Effector memory CD8-positive, alpha-beta T cell (primary cell): ENCODE results near the gene FEM1C.

Experiments used
- ATAC-seq: fragments of 150-1000 bp; cut with Tn5 transposase; replicated peaks from 2 replicates; pipeline ENCODE4 v1.10.0; 2021; ENCODE audit warnings: mild to moderate bottlenecking, moderate library complexity
- DNase-seq, 3 experiments: peaks; one replicate each; pipeline ENCODE4 v3.0.0; 2021
- H3K27ac Mint-ChIP-seq, 2 donors: one replicate each; pipeline ENCODE4 v1.8.0; 2022; ENCODE audit warnings: mild to moderate bottlenecking in 2 of 2, mixed read lengths in 2 of 2, moderate library complexity in 2 of 2
- H3K27me3 Mint-ChIP-seq, 2 donors: one replicate each; pipeline ENCODE4 v1.8.0; 2022; ENCODE audit warnings: mixed read lengths in 2 of 2
- H3K36me3 Mint-ChIP-seq: one replicate; pipeline ENCODE4 v1.8.0; 2022; ENCODE audit warnings: mild to moderate bottlenecking, moderate library complexity, mixed read lengths; ENCODE audit not compliant: insufficient read depth
- H3K4me1 Mint-ChIP-seq, 2 donors: one replicate each; pipeline ENCODE4 v1.8.0; 2022; ENCODE audit warnings: low read depth in 2 of 2, mixed read lengths in 2 of 2
- H3K4me3 Mint-ChIP-seq, 2 donors: one replicate each; pipeline ENCODE4 v1.8.0; 2022; ENCODE audit warnings: mild to moderate bottlenecking in 2 of 2, mixed read lengths in 2 of 2, moderate library complexity in 2 of 2
- H3K9me3 Mint-ChIP-seq, 2 donors: one replicate each; pipeline ENCODE4 v1.8.0; 2022; ENCODE audit warnings: mixed read lengths in 2 of 2

FEM1C gene

GRCh38 chr5:115526604-115527003 lies 18.0 kb downstream of the FEM1C start:
- no peak overlapping the region for H3K4me3 Mint-ChIP-seq
- no peaks in the 10 kb centered on the region for H3K9me3 Mint-ChIP-seq
- no peaks in the 10 kb centered on the region for H3K27me3 Mint-ChIP-seq
- no peak for DNase-seq
- ATAC-seq = no peak
- H3K4me1 Mint-ChIP-seq = peaks cover 17 to 50% of the 10 kb centered on the region in 2 donors
- H3K36me3 Mint-ChIP-seq = peaks cover 27% of the 10 kb centered on the region
- H3K27ac Mint-ChIP-seq = no peak overlapping the region

GRCh38 chr5:115524199-115524847 lies 20.3 kb downstream of the FEM1C start:
- H3K27ac Mint-ChIP-seq = no peak overlapping the region
- DNase-seq (no peak), ATAC-seq (no peak)
- H3K9me3 Mint-ChIP-seq = no peaks in the 10 kb centered on the region
- H3K4me3 Mint-ChIP-seq = no peak overlapping the region
- H3K4me1 Mint-ChIP-seq = peaks cover 12 to 41% of the 10 kb centered on the region in 2 donors
- H3K27me3 Mint-ChIP-seq = no peaks in the 10 kb centered on the region
- peaks cover 23% of the 10 kb centered on the region for H3K36me3 Mint-ChIP-seq

- no peaks in the 10 kb centered on the region for H3K27me3 Mint-ChIP-seq
- no peaks in the 10 kb centered on the region for H3K9me3 Mint-ChIP-seq
- no peak overlapping the region for H3K4me3 Mint-ChIP-seq
- H3K27ac Mint-ChIP-seq = peak overlapping the region in 1 of 2 donors; percentile 82
- no peak for ATAC-seq
- no peak for DNase-seq
- peaks cover 18% of the 10 kb centered on the region for H3K36me3 Mint-ChIP-seq
- H3K4me1 Mint-ChIP-seq = peaks cover 6 to 28% of the 10 kb centered on the region in 2 donors
Measured at GRCh38 chr5:115522832-115523403, 21.7 kb downstream of the FEM1C start.

GRCh38 chr5:115520191-115520590 lies 24.4 kb downstream of the FEM1C start:
- peaks cover 6 to 16% of the 10 kb centered on the region in 2 donors for H3K4me1 Mint-ChIP-seq
- ATAC-seq (no peak), DNase-seq (no peak)
- no peak overlapping the region for H3K4me3 Mint-ChIP-seq
- H3K36me3 Mint-ChIP-seq = peaks cover 7% of the 10 kb centered on the region
- no peaks in the 10 kb centered on the region for H3K27me3 Mint-ChIP-seq
- H3K27ac Mint-ChIP-seq = peak overlapping the region in 1 of 2 donors; percentile 82
- H3K9me3 Mint-ChIP-seq = no peaks in the 10 kb centered on the region

GRCh38 chr5:115516372-115516771 lies 28.2 kb downstream of the FEM1C start:
- Mint-ChIP-seq H3K4me3 (no peak overlapping the region), H3K27ac (no peak overlapping the region), H3K9me3 (peaks cover 0 to 4% of the 10 kb centered on the region in 2 donors), H3K4me1 (no peaks in the 10 kb centered on the region), H3K27me3 (no peaks in the 10 kb centered on the region), H3K36me3 (no peaks in the 10 kb centered on the region)
- DNase-seq (no peak), ATAC-seq (no peak)

- no peaks in the 10 kb centered on the region for H3K4me1 Mint-ChIP-seq
- no peak for ATAC-seq
- H3K4me3 Mint-ChIP-seq = no peak overlapping the region
- no peak overlapping the region for H3K27ac Mint-ChIP-seq
- peaks cover 0 to 4% of the 10 kb centered on the region in 2 donors for H3K9me3 Mint-ChIP-seq
- no peaks in the 10 kb centered on the region for H3K27me3 Mint-ChIP-seq
- no peaks in the 10 kb centered on the region for H3K36me3 Mint-ChIP-seq
- no peak for DNase-seq
Measured at GRCh38 chr5:115514220-115514619, 30.4 kb downstream of the FEM1C start.

- H3K36me3 Mint-ChIP-seq = no peaks in the 10 kb centered on the region
- no peak for DNase-seq
- no peak for ATAC-seq
- H3K27me3 Mint-ChIP-seq = peaks cover 0 to 2% of the 10 kb centered on the region in 2 donors
- H3K27ac Mint-ChIP-seq = no peak overlapping the region
- H3K4me3 Mint-ChIP-seq = no peak overlapping the region
- no peaks in the 10 kb centered on the region for H3K4me1 Mint-ChIP-seq
- peaks cover 0 to 4% of the 10 kb centered on the region in 2 donors for H3K9me3 Mint-ChIP-seq
Measured at GRCh38 chr5:115511632-115512031, 32.9 kb downstream of the FEM1C start.

- Mint-ChIP-seq H3K9me3 (peaks cover 0 to 4% of the 10 kb centered on the region in 2 donors), H3K27me3 (peaks cover 0 to 9% of the 10 kb centered on the region in 2 donors), H3K36me3 (no peaks in the 10 kb centered on the region), H3K27ac (no peak overlapping the region), H3K4me1 (no peaks in the 10 kb centered on the region), H3K4me3 (no peak overlapping the region)
- DNase-seq = no peak
- ATAC-seq = no peak
Measured at GRCh38 chr5:115510145-115510645, 34.4 kb downstream of the FEM1C start.

- Mint-ChIP-seq H3K27ac (no peak overlapping the region), H3K4me1 (no peaks in the 10 kb centered on the region), H3K27me3 (peaks cover 0 to 9% of the 10 kb centered on the region in 2 donors), H3K36me3 (no peaks in the 10 kb centered on the region), H3K4me3 (no peak overlapping the region), H3K9me3 (peaks cover 0 to 4% of the 10 kb centered on the region in 2 donors)
- no peak for ATAC-seq
- no peak for DNase-seq
Measured at GRCh38 chr5:115509547-115509946, 35.0 kb downstream of the FEM1C start.

- Mint-ChIP-seq H3K4me1 (no peaks in the 10 kb centered on the region), H3K27me3 (peaks cover 0 to 13% of the 10 kb centered on the region in 2 donors), H3K27ac (no peak overlapping the region), H3K4me3 (no peak overlapping the region), H3K36me3 (no peaks in the 10 kb centered on the region), H3K9me3 (peaks cover 0 to 3% of the 10 kb centered on the region in 2 donors)
- DNase-seq (no peak), ATAC-seq (no peak)
Measured at GRCh38 chr5:115507681-115508080, 36.9 kb downstream of the FEM1C start.

- Mint-ChIP-seq H3K4me3 (no peak overlapping the region), H3K4me1 (no peaks in the 10 kb centered on the region), H3K27ac (no peak overlapping the region), H3K27me3 (peaks cover 0 to 15% of the 10 kb centered on the region in 2 donors), H3K36me3 (no peaks in the 10 kb centered on the region), H3K9me3 (no peaks in the 10 kb centered on the region)
- no peak for ATAC-seq
- no peak for DNase-seq
Measured at GRCh38 chr5:115503420-115503819, 41.2 kb downstream of the FEM1C start.

- H3K27ac Mint-ChIP-seq = no peak overlapping the region
- no peaks in the 10 kb centered on the region for H3K4me1 Mint-ChIP-seq
- H3K4me3 Mint-ChIP-seq = no peak overlapping the region
- no peaks in the 10 kb centered on the region for H3K36me3 Mint-ChIP-seq
- H3K27me3 Mint-ChIP-seq = peaks cover 0 to 18% of the 10 kb centered on the region in 2 donors
- no peaks in the 10 kb centered on the region for H3K9me3 Mint-ChIP-seq
- ATAC-seq (no peak), DNase-seq (no peak)
Measured at GRCh38 chr5:115501464-115502210, 42.9 kb downstream of the FEM1C start.

GRCh38 chr5:115500225-115500624 lies 44.4 kb downstream of the FEM1C start:
- no peaks in the 10 kb centered on the region for H3K36me3 Mint-ChIP-seq
- H3K27ac Mint-ChIP-seq = no peak overlapping the region
- no peaks in the 10 kb centered on the region for H3K9me3 Mint-ChIP-seq
- DNase-seq (no peak), ATAC-seq (no peak)
- peaks cover 10 to 11% of the 10 kb centered on the region in 2 donors for H3K27me3 Mint-ChIP-seq
- no peak overlapping the region for H3K4me3 Mint-ChIP-seq
- H3K4me1 Mint-ChIP-seq = no peaks in the 10 kb centered on the region
